H9 (cell line): Measurements from ENCODE around the gene HSPA5. TPM values are rescaled to one million over a fixed set of nuclear protein-coding genes. Genes with fewer than 3 reads are reported as not detected.

ENCODE experiments used
- DNase-seq: peaks from one replicate; pipeline ENCODE4 v3.0.0-alpha.2; 2017
- H2AFZ ChIP-seq: one replicate; pipeline ENCODE4 v1.6.1; 2013; ENCODE audit warnings: mild to moderate bottlenecking, low read length, control low read depth, moderate library complexity
- H2AK5ac ChIP-seq: 2 replicates; pipeline ENCODE4 v1.6.1; 2013; ENCODE audit warnings: low read length, control low read depth, mixed read lengths; ENCODE audit not compliant: insufficient read length
- H2BK120ac ChIP-seq: one replicate; pipeline ENCODE4 v1.6.1; 2013; ENCODE audit warnings: low read depth, mild to moderate bottlenecking, low read length, control low read depth, inconsistent platforms; ENCODE audit not compliant: poor library complexity, severe bottlenecking
- H2BK12ac ChIP-seq: 2 replicates; pipeline ENCODE4 v1.6.1; 2013; ENCODE audit warnings: low read length, control low read depth, mixed read lengths, low read depth; ENCODE audit not compliant: insufficient read length
- H2BK15ac ChIP-seq: 2 replicates; pipeline ENCODE4 v1.6.1; 2013; ENCODE audit warnings: low read depth, low read length, control low read depth
- H2BK20ac ChIP-seq: one replicate; pipeline ENCODE4 v1.6.1; 2013; ENCODE audit warnings: low read depth, mild to moderate bottlenecking, low read length, control low read depth, inconsistent platforms; ENCODE audit not compliant: poor library complexity, severe bottlenecking
- H2BK5ac ChIP-seq: 2 replicates; pipeline ENCODE4 v1.6.1; 2013; ENCODE audit warnings: low read length, control low read depth, mixed read lengths; ENCODE audit not compliant: insufficient read length
- H3K14ac ChIP-seq: 2 replicates; pipeline ENCODE4 v1.6.1; 2013; ENCODE audit warnings: low read length, control low read depth; ENCODE audit not compliant: insufficient read depth
- H3K18ac ChIP-seq: 2 replicates; pipeline ENCODE4 v1.6.1; 2013; ENCODE audit warnings: low read depth, mild to moderate bottlenecking, mixed read lengths, low read length, control low read depth; ENCODE audit not compliant: insufficient read length
- H3K23ac ChIP-seq: 2 replicates; pipeline ENCODE4 v1.6.1; 2013; ENCODE audit warnings: low read length, control low read depth, mixed read lengths, low read depth; ENCODE audit not compliant: insufficient read length
- H3K23me2 ChIP-seq: 2 replicates; pipeline ENCODE4 v1.6.1; 2013; ENCODE audit warnings: low read depth, mild to moderate bottlenecking, mixed read lengths, low read length, control low read depth; ENCODE audit not compliant: insufficient read length, poor library complexity, severe bottlenecking
- H3K27ac ChIP-seq: 2 replicates; pipeline ENCODE4 v1.5.1; 2013; ENCODE audit warnings: low read length, control low read depth, mixed read lengths, low read depth; ENCODE audit not compliant: insufficient read length
- H3K27me3 ChIP-seq: 2 replicates; pipeline ENCODE4 v1.6.1; 2013; ENCODE audit warnings: low read length, control low read depth, inconsistent platforms; ENCODE audit not compliant: insufficient read depth
- H3K4ac ChIP-seq: 2 replicates; pipeline ENCODE4 v1.6.1; 2013; ENCODE audit warnings: low read depth, mild to moderate bottlenecking, control low read depth, inconsistent platforms, low read length, moderate library complexity
- H3K4me1 ChIP-seq: 2 replicates; pipeline ENCODE4 v1.6.1; 2013; ENCODE audit warnings: low read length, control low read depth, inconsistent platforms; ENCODE audit not compliant: insufficient read depth
- H3K4me2 ChIP-seq: 2 replicates; pipeline ENCODE4 v1.6.1; 2013; ENCODE audit warnings: low read length, control low read depth, mixed read lengths; ENCODE audit not compliant: insufficient read length, insufficient read depth
- H3K56ac ChIP-seq: 2 replicates; pipeline ENCODE4 v1.6.1; 2013; ENCODE audit warnings: low read depth, mild to moderate bottlenecking, mixed read lengths, low read length, control low read depth; ENCODE audit not compliant: insufficient read length
- H3K79me1 ChIP-seq: 2 replicates; pipeline ENCODE4 v1.6.1; 2013; ENCODE audit warnings: low read depth, mild to moderate bottlenecking, moderate library complexity, low read length, control low read depth, inconsistent platforms; ENCODE audit not compliant: insufficient read depth, poor library complexity, severe bottlenecking
- H3K79me2 ChIP-seq: 2 replicates; pipeline ENCODE4 v1.6.1; 2013; ENCODE audit warnings: low read length, control low read depth, inconsistent platforms; ENCODE audit not compliant: insufficient read depth
- H3K9ac ChIP-seq: 2 replicates; pipeline ENCODE4 v1.6.1; 2013; ENCODE audit warnings: low read length, control low read depth, mixed read lengths; ENCODE audit not compliant: insufficient read length; ENCODE audit errors: extremely low read depth
- H3K9me3 ChIP-seq: one replicate; pipeline ENCODE4 v1.6.1; 2013; ENCODE audit warnings: low read depth, low read length, inconsistent platforms; ENCODE audit not compliant: control insufficient read depth
- H3T11ph ChIP-seq: one replicate; pipeline ENCODE4 v1.6.1; 2013; ENCODE audit warnings: mild to moderate bottlenecking, low read length, control low read depth, inconsistent platforms
- H4K20me1 ChIP-seq: one replicate; pipeline ENCODE4 v1.6.1; 2013; ENCODE audit not compliant: control insufficient read depth, insufficient read length, insufficient read depth
- H4K5ac ChIP-seq: 2 replicates; pipeline ENCODE4 v1.6.1; 2013; ENCODE audit warnings: low read depth, mild to moderate bottlenecking, mixed read lengths, low read length, control low read depth; ENCODE audit not compliant: insufficient read length
- H4K8ac ChIP-seq: replicated peaks from 2 replicates; pipeline ENCODE4 v1.6.1; 2013; ENCODE audit warnings: low read length, control low read depth, mixed read lengths, low read depth; ENCODE audit not compliant: insufficient read length
- H4K91ac ChIP-seq: 2 replicates; pipeline ENCODE4 v1.6.1; 2013; ENCODE audit warnings: low read depth, mild to moderate bottlenecking, moderate library complexity, mixed read lengths, low read length, control low read depth; ENCODE audit not compliant: insufficient read length
- H3K27ac Mint-ChIP-seq, 3 experiments: 2 replicates in 2 of 3; 3 replicates in 1 of 3; pipeline ENCODE4 v1.8.0; 2020 to 2021; ENCODE audit warnings: mixed read lengths in 3 of 3, mild to moderate bottlenecking in 1 of 3, moderate library complexity in 1 of 3
- H3K27me3 Mint-ChIP-seq: 2 replicates; pipeline ENCODE4 v1.8.0; 2021; ENCODE audit warnings: low read depth, mild to moderate bottlenecking, moderate library complexity, mixed read lengths
- H3K36me3 Mint-ChIP-seq, 3 experiments: 2 replicates in 2 of 3; 3 replicates in 1 of 3; pipeline ENCODE4 v1.8.0; 2020 to 2021; ENCODE audit warnings: low read depth in 3 of 3, mixed read lengths in 3 of 3; ENCODE audit not compliant: insufficient read depth in 1 of 3
- H3K4me1 Mint-ChIP-seq, 2 experiments: 2 replicates each; pipeline ENCODE4 v1.8.0; 2020; ENCODE audit warnings: mixed read lengths in 2 of 2
- H3K4me3 Mint-ChIP-seq, 2 experiments: 2 replicates in 1 of 2; 3 replicates in 1 of 2; pipeline ENCODE4 v1.8.0; 2020 to 2021; ENCODE audit warnings: mild to moderate bottlenecking in 2 of 2, mixed read lengths in 2 of 2, moderate library complexity in 1 of 2
- H3K9me3 Mint-ChIP-seq, 2 experiments: 2 replicates in 1 of 2; 3 replicates in 1 of 2; pipeline ENCODE4 v1.8.0; 2020; ENCODE audit warnings: mild to moderate bottlenecking in 2 of 2, mixed read lengths in 2 of 2, moderate library complexity in 1 of 2
- CTCF ChIP-seq: fragments of 200-600 bp; sonication (generic); conservative IDR thresholded peaks from 3 replicates; pipeline ENCODE4 v1.8.0; 2021; ENCODE audit warnings: antibody characterized with exemption, mild to moderate bottlenecking
- WGBS: extraction: QIAGEN DNeasy Blood & Tissue Kit; methylation state at CpG from one replicate; pipeline ENCODE4 v1.1.7; 2013; ENCODE audit warnings: missing lambda C conversion rate, low lambda C conversion rate, mixed read lengths; ENCODE audit not compliant: insufficient read length; ENCODE audit errors: extremely low coverage; 5-methylcytosine and 5-hydroxymethylcytosine counted together
- total RNA-seq: library from RNA; stranded (reverse); gene quantifications from 2 replicates; pipeline ENCODE4 v1.2.1, GENCODE V29; 2021

HSPA5 gene
- total RNA-seq, 1 experiment from 2014 or later = 240 TPM

GRCh38 chr9:125255781-125256391 is 14.7 kb upstream of the HSPA5 start:
- no CpG with 5 or more reads among the region's 2 CpGs for WGBS

More at GRCh38 chr9:125255781-125256391, 14.7 kb upstream of the HSPA5 start:
- Histone ChIP-seq H2BK120ac (no peak overlapping the region), H2AFZ (no peak overlapping the region), H3K79me2 (no peaks in the 10 kb centered on the region), H3K4me1 (no peaks in the 10 kb centered on the region), H3T11ph (no peak overlapping the region), H3K79me1 (no peaks in the 10 kb centered on the region), H4K91ac (no peak overlapping the region), H2BK15ac (no peak overlapping the region), H3K9ac (no peak overlapping the region), H3K18ac (no peak overlapping the region), H3K9me3 (no peaks in the 10 kb centered on the region), H2BK20ac (no peak overlapping the region), H3K14ac (no peak overlapping the region), H3K4me2 (no peak overlapping the region), H3K4ac (no peak overlapping the region), H2AK5ac (no peak overlapping the region), H2BK5ac (no peak overlapping the region), H3K27me3 (no peaks in the 10 kb centered on the region), H4K5ac (no peak overlapping the region), H3K27ac (no peak overlapping the region), H3K23ac (no peak overlapping the region), H3K56ac (no peak overlapping the region), H3K23me2 (no peaks in the 10 kb centered on the region), H2BK12ac (no peak overlapping the region), H4K8ac (no peak overlapping the region), H4K20me1 (no peaks in the 10 kb centered on the region)
- Mint-ChIP-seq H3K36me3 (0 out of 7 replicates have a peak, but pooled peaks cover 0 to 2% (median 0%) of the 10 kb centered on the region in 3 experiments), H3K27ac (no peak overlapping the region), H3K4me3 (no peak overlapping the region), H3K9me3 (0 out of 5 replicates have a peak, but pooled peaks cover 0 to 2% of the 10 kb centered on the region in 2 experiments), H3K4me1 (no peaks in the 10 kb centered on the region), H3K27me3 (no peaks in the 10 kb centered on the region)
- peak; percentile 64 for TF ChIP-seq CTCF
- no peak for DNase-seq
